Loucy (cell line): ENCODE results near the gene PHLDB1.

ENCODE experiments used
- CTCF ChIP-seq: fragments of 200-600 bp; sonication (generic); conservative IDR thresholded peaks from 2 replicates; pipeline ENCODE4 v1.5.1; 2014; ENCODE audit warnings: mild to moderate bottlenecking, antibody characterized with exemption, low read length
- EZH2phosphoT487 ChIP-seq: fragments of 200-600 bp; IDR thresholded peaks from 2 replicates; pipeline ENCODE4 v1.6.1; 2018; ENCODE audit warnings: antibody characterized with exemption, mild to moderate bottlenecking, moderate library complexity, borderline replicate concordance

GRCh38 chr11:118629761-118630661 is 22.6 kb downstream of the PHLDB1 start:
- TF ChIP-seq CTCF: no peak
- TF ChIP-seq EZH2phosphoT487: no peak
